ENCODE data around the gene HTT. TPM values are rescaled to one million over a fixed set of nuclear protein-coding genes. Genes with fewer than 3 reads are reported as not detected.

Gene HTT
- total and polyA plus RNA-seq, 2 of the 8 experiments (the other 6 are each of a cell fraction or from before 2014, with no cell fraction given): 24.0 to 71.0 TPM

DNA sequence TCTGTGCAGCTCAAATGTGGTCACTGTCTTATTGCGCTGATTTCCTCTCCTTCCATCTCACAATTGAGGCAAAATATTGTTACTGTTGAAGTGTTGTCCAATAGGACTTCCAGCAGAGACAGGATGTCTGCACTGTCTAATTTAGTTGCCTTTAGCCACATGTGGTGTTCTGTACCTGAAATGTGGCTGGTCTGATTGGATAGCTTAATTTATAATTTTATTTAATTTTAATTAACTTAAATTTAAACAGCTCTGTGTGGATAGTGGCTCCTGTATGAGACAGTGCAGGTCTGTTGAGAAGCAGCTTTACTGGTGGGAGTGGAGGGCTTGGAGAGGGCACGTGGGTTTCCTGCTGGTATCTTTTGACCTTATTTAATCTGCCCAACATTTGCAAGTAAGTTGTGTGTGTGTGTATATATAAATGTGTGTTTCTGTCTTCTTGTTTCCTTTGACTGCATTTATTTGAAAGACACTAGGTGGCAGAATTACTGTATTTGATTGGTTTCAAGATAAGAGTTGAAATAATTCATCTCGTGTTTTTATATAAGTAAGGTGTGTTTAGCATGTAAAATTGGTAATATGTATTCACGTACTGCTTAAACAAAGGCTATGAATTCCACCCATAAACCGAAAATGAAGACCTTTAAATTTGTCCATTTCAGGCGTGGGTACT, 119.2 kb downstream of the HTT start:
- Histone ChIP-seq H3K4me1 (replicated peaks in 1 of 4; ENCODE audit: control insufficient read depth in 3 of 4, insufficient read depth in 4 of 4, low read length in 3 of 4) (no peaks in the 10 kb centered on the region), H3K23ac (ENCODE audit: insufficient read length) (no peak overlapping the region), H2BK120ac (replicated peaks; ENCODE audit: low read depth, low read length) (no peak overlapping the region), H2BK5ac (ENCODE audit: low read depth, low read length) (no peak overlapping the region), H3K4me2 (ENCODE audit: insufficient read depth in 1 of 2, low read depth in 2 of 2, low read length in 2 of 2) (no peak overlapping the region), H3K4ac (replicated peaks; ENCODE audit: insufficient read length, low read depth, low read length) (no peak overlapping the region), H2BK15ac (ENCODE audit: low read length) (no peak overlapping the region), H3K9me3 (ENCODE audit: insufficient read depth in 2 of 2, low read depth in 1 of 2, low read length in 1 of 2) (no peaks in the 10 kb centered on the region), H3K23me2 (ENCODE audit: low read depth, low read length) (no peaks in the 10 kb centered on the region), H3K36me3 (ENCODE audit: control insufficient read depth in 2 of 4, insufficient read depth in 4 of 4, low read length in 3 of 4) (peaks cover 11 to 27% (median 17%) of the 10 kb centered on the region in 4 experiments), H3K27ac (ENCODE audit: low read depth, low read length) (no peak overlapping the region), H4K20me1 (replicated peaks in 1 of 2; ENCODE audit: control insufficient read depth in 1 of 2, insufficient read depth in 2 of 2, low read length in 2 of 2) (peaks cover 0 to 6% of the 10 kb centered on the region in 2 experiments), H4K5ac (ENCODE audit: insufficient read length, low read depth, low read length) (no peak overlapping the region), H2AFZ (ENCODE audit: low read length) (no peak overlapping the region), H2AK5ac (ENCODE audit: low read depth, low read length) (no peak overlapping the region), H2BK20ac (ENCODE audit: low read length) (no peak overlapping the region), H3K56ac (replicated peaks; ENCODE audit: insufficient read length, low read depth, low read length) (no peak overlapping the region), H4K8ac (ENCODE audit: extremely low read depth, insufficient read depth, low read length) (no peak overlapping the region), H3K18ac (ENCODE audit: extremely low read depth, low read length) (no peak overlapping the region), H3K14ac (ENCODE audit: insufficient read length) (no peak overlapping the region), H4K91ac (replicated peaks; ENCODE audit: insufficient read length, low read length) (no peak overlapping the region), H3K27me3 (replicated peaks in 1 of 4; ENCODE audit: control insufficient read depth in 3 of 4, extremely low read depth in 1 of 4, insufficient read depth in 3 of 4, low read length in 3 of 4) (no peaks in the 10 kb centered on the region), H3K79me1 (ENCODE audit: low read depth, low read length) (0 out of 2 replicates have a peak, but pooled peaks cover 4% of the 10 kb centered on the region), H3K9ac (replicated peaks in 1 of 4; ENCODE audit: extremely low read depth in 1 of 4, low read depth in 3 of 4, low read length in 3 of 4) (no peak overlapping the region), H2BK12ac (ENCODE audit: low read depth, low read length) (no peak overlapping the region), H3K4me3 (ENCODE audit: extremely low read depth in 1 of 4, insufficient read depth in 2 of 4, low read depth in 3 of 4, low read length in 4 of 4) (no peak overlapping the region), H3K79me2 (ENCODE audit: control insufficient read depth in 1 of 2, insufficient read depth in 2 of 2, low read length in 2 of 2) (no peaks in the 10 kb centered on the region)
- DNase-seq (ENCODE audit: low read depth in 1 of 2, low spot score in 2 of 2) (no peak), FAIRE-seq (no peak)
- TF ChIP-seq SP4 (IDR thresholded peaks at IDR 0.05; ENCODE audit: low read length): no peak
- no peak for TF ChIP-seq CBX5 (IDR thresholded peaks at IDR 0.05; ENCODE audit: low read depth, low read length)
- TF ChIP-seq, protein P1, sequence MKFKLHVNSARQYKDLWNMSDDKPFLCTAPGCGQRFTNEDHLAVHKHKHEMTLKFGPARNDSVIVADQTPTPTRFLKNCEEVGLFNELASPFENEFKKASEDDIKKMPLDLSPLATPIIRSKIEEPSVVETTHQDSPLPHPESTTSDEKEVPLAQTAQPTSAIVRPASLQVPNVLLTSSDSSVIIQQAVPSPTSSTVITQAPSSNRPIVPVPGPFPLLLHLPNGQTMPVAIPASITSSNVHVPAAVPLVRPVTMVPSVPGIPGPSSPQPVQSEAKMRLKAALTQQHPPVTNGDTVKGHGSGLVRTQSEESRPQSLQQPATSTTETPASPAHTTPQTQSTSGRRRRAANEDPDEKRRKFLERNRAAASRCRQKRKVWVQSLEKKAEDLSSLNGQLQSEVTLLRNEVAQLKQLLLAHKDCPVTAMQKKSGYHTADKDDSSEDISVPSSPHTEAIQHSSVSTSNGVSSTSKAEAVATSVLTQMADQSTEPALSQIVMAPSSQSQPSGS (IDR thresholded peaks at IDR 0.05; ENCODE audit: low read length): no peak
- TF ChIP-seq, protein P2, sequence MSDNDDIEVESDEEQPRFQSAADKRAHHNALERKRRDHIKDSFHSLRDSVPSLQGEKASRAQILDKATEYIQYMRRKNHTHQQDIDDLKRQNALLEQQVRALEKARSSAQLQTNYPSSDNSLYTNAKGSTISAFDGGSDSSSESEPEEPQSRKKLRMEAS (IDR thresholded peaks at IDR 0.05): no peak
- TF ChIP-seq SP2 (IDR thresholded peaks at IDR 0.05; ENCODE audit: low read length): no peak
- no peak for TF ChIP-seq SIX5 (IDR thresholded peaks at IDR 0.05; ENCODE audit: low read depth, low read length)
- ChIA-PET CTCF (ENCODE audit: partially characterized antibody) (interaction anchor here (1.1 to 2.0 kb wide), 4 partner anchors 12 to 31 kb away, joined by 3 to 7 read pairs (median 4); no protein-coding TSS in a partner anchor), POLR2A (ENCODE audit: partially characterized antibody) (no interaction called here)
- 91 to 100% methylated on average over 1 to 6 of the region's 6 CpGs for WGBS, 2 experiments (ENCODE audit: extremely low coverage in 1 of 2, insufficient coverage in 1 of 2, insufficient read length in 1 of 2, insufficient replicate concordance in 2 of 2, low coverage in 1 of 2, low lambda C conversion rate in 2 of 2, missing lambda C conversion rate in 1 of 2)
